Stimulated activated memory B cell treated with anti-CD40 and anti-IgM and Interleukin-4, amounts not matched to agents 10 μg/mL and 1 μg/mL and 100 μg/mL, for 72 hours (primary cell): ENCODE measurements around the gene TACR2.

Experiments used
- ATAC-seq: fragments of 150-1000 bp; cut with Tn5 transposase; 2 replicates; pipeline ENCODE4 v1.10.0; 2021
- H3K27ac Mint-ChIP-seq: one replicate; pipeline ENCODE4 v1.8.0; 2022; ENCODE audit warnings: mild to moderate bottlenecking, mixed read lengths
- H3K27me3 Mint-ChIP-seq: one replicate; pipeline ENCODE4 v1.8.0; 2022; ENCODE audit warnings: mixed read lengths
- H3K36me3 Mint-ChIP-seq: one replicate; pipeline ENCODE4 v1.8.0; 2022; ENCODE audit warnings: mixed read lengths
- H3K4me1 Mint-ChIP-seq: one replicate; pipeline ENCODE4 v1.8.0; 2022; ENCODE audit warnings: mixed read lengths
- H3K4me3 Mint-ChIP-seq: one replicate; pipeline ENCODE4 v1.8.0; 2022; ENCODE audit warnings: mild to moderate bottlenecking, moderate library complexity, mixed read lengths
- H3K9me3 Mint-ChIP-seq: one replicate; pipeline ENCODE4 v1.8.0; 2022; ENCODE audit warnings: mixed read lengths

Gene TACR2

GRCh38 chr10:69383558-69383957 lies 33.2 kb downstream of the TACR2 start:
- no peak overlapping the region for H3K4me3 Mint-ChIP-seq
- peaks cover 5% of the 10 kb centered on the region for H3K4me1 Mint-ChIP-seq
- peaks cover 77% of the 10 kb centered on the region for H3K36me3 Mint-ChIP-seq
- no peak overlapping the region for H3K27ac Mint-ChIP-seq
- no peaks in the 10 kb centered on the region for H3K27me3 Mint-ChIP-seq
- no peak for ATAC-seq
- H3K9me3 Mint-ChIP-seq, result no peaks in the 10 kb centered on the region

DNA sequence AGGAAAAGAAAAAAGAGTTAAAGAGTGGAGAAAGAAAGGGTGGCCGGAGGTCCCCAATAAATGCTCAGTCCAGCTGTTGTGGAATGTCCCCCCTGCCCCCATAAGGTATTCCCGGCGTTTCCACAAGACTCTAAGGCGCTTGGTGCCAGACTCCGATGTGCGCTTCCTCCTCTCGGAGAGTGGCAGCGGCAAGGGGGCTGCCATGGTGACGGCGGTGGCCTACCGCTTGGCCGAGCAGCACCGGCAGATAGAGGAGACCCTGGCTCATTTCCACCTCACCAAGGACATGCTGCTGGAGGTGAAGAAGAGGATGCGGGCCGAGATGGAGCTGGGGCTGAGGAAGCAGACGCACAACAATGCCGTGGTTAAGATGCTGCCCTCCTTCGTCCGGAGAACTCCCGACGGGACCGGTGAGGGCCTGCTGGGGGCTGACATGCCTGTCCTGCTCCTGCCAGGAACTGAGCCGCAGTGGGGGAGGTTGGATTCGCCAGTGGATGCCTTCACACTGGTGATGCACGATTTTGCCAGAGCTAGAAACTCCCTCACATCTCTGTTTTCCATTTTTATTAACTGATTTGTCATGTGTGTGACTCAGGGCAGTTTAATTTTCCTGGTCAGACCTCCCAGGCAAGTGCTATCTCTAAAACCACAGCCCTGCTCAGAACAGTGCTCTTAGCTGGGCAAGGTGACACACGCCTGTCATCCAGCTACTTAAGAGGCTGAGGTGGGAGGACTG lies 34.2 kb downstream of the TACR2 start:
- H3K9me3 Mint-ChIP-seq, result no peaks in the 10 kb centered on the region
- no peak overlapping the region for H3K27ac Mint-ChIP-seq
- no peak for ATAC-seq
- peaks cover 76% of the 10 kb centered on the region for H3K36me3 Mint-ChIP-seq
- H3K4me3 Mint-ChIP-seq, result no peak overlapping the region
- peaks cover 15% of the 10 kb centered on the region for H3K4me1 Mint-ChIP-seq
- H3K27me3 Mint-ChIP-seq, result no peaks in the 10 kb centered on the region

GRCh38 chr10:69379800-69380199 lies 36.9 kb downstream of the TACR2 start:
- no peaks in the 10 kb centered on the region for H3K9me3 Mint-ChIP-seq
- H3K4me1 Mint-ChIP-seq, result peaks cover 30% of the 10 kb centered on the region
- no peaks in the 10 kb centered on the region for H3K27me3 Mint-ChIP-seq
- peaks cover 74% of the 10 kb centered on the region for H3K36me3 Mint-ChIP-seq
- no peak overlapping the region for H3K27ac Mint-ChIP-seq
- no peak overlapping the region for H3K4me3 Mint-ChIP-seq
- no peak for ATAC-seq

DNA sequence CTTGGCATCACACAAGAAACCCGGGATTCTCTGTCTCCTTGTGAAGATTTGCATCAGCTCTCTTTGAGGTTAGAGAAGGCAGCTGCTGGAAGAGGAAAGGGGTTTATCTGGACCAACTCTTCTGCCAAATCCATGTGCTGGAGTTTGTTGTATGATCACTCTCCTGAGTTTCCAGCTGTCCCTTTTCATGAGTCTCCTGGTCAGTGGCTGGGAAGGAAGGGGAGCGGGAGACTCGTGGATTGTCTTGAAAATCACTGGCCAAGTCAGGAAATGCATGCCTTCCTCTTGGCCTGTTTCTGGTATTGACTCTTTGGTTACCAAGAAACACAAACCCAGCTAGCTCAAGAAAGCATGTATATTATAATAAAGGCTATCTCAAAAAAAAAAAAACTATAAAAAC lies 38.8 kb downstream of the TACR2 start:
- no peak overlapping the region for H3K4me3 Mint-ChIP-seq
- no peaks in the 10 kb centered on the region for H3K27me3 Mint-ChIP-seq
- peaks cover 76% of the 10 kb centered on the region for H3K36me3 Mint-ChIP-seq
- peak overlapping the region; percentile 75 for H3K27ac Mint-ChIP-seq
- peaks cover 30% of the 10 kb centered on the region for H3K4me1 Mint-ChIP-seq
- no peak for ATAC-seq
- H3K9me3 Mint-ChIP-seq, result no peaks in the 10 kb centered on the region

- peak overlapping the region; percentile 75 for H3K27ac Mint-ChIP-seq
- no peaks in the 10 kb centered on the region for H3K27me3 Mint-ChIP-seq
- peaks cover 30% of the 10 kb centered on the region for H3K4me1 Mint-ChIP-seq
- no peak for ATAC-seq
- no peak overlapping the region for H3K4me3 Mint-ChIP-seq
- peaks cover 75% of the 10 kb centered on the region for H3K36me3 Mint-ChIP-seq
- H3K9me3 Mint-ChIP-seq, result no peaks in the 10 kb centered on the region
Observed at GRCh38 chr10:69377191-69377590, 39.5 kb downstream of the TACR2 start.

DNA sequence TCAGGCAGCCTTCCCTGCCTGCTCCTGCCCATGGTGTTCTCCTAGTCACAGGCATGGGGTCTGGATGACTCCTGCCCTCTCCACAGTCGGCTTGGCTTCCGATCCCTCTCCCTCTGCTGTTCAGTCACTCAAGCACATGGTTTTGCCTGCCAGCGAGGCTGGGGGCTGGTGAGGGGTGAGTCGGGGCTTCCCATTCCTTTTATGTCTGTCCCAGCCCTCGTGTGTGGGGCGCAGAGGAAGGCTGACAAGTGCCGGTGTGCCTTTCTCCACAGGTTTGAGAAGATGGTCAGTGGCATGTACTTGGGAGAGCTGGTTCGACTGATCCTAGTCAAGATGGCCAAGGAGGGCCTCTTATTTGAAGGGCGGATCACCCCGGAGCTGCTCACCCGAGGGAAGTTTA lies 40.1 kb downstream of the TACR2 start:
- Mint-ChIP-seq H3K27ac (peak overlapping the region; percentile 75), H3K4me1 (peaks cover 30% of the 10 kb centered on the region), H3K27me3 (no peaks in the 10 kb centered on the region), H3K4me3 (no peak overlapping the region), H3K9me3 (no peaks in the 10 kb centered on the region), H3K36me3 (peaks cover 75% of the 10 kb centered on the region)
- no peak for ATAC-seq

DNA sequence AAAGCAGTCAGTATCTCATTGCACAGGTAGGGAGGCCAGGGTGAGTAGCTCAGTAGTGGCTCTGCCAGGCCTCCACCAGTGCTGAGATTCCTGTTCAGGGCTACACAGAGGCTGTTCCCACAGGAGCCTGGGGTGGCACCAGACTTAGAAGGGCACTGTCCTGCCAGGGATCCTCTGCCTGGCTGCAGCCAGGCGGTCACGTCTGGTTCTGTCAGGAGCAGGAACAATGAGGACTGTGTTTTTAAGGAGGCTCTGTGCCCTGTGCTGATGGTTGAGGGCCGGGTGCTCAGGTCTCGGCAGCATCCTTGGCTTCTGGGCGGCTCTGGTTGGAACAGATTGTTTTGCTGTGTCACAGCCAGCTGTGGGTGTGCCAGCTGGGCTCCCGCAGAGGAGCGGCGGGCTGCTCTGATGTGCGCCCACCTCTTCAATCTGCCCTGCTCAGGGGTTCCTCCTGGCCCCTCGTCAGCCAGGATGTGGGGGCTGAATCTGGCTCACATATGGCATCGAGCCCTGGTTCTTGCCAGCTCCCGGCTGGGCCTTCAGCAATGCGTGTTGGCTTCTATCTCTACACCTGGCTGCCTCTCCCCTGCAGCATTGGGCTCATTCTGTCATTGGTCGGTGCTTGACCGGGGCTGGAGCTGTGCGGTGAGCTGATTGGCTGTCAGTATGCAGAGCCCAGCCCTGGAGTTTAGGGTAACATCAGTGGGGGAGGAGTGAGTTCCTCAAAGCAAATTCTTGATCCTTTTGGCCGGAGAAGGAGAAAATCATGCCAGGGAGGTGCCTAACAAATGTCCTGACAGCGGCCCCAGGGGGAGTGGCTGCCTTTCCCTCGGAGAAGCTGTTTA lies 41.2 kb downstream of the TACR2 start:
- Mint-ChIP-seq H3K4me1 (peaks cover 30% of the 10 kb centered on the region), H3K27me3 (no peaks in the 10 kb centered on the region), H3K9me3 (no peaks in the 10 kb centered on the region), H3K4me3 (no peak overlapping the region), H3K27ac (peak overlapping the region; percentile 2), H3K36me3 (peaks cover 81% of the 10 kb centered on the region)
- ATAC-seq, result no peak

DNA sequence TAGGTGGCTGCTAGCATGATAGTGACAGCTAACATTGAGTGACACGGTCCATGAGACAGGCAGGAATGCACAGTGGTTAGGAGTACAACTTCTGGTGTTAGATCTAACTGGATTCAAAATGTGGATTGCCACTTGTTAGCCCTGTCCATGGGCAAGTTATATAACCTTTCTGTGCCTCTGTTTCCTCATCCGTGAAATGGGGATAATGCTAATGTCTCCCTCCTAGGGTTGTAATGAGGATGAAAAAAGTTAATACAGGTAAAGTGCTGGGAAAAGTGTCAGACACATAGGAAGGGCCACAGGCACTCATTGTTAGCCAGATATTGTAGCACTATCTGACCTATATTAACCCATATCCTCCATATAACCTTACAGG lies 41.8 kb downstream of the TACR2 start:
- Mint-ChIP-seq H3K4me3 (no peak overlapping the region), H3K27me3 (no peaks in the 10 kb centered on the region), H3K36me3 (peaks cover 83% of the 10 kb centered on the region), H3K4me1 (peaks cover 30% of the 10 kb centered on the region), H3K27ac (peak overlapping the region; percentile 2), H3K9me3 (no peaks in the 10 kb centered on the region)
- no peak for ATAC-seq

DNA sequence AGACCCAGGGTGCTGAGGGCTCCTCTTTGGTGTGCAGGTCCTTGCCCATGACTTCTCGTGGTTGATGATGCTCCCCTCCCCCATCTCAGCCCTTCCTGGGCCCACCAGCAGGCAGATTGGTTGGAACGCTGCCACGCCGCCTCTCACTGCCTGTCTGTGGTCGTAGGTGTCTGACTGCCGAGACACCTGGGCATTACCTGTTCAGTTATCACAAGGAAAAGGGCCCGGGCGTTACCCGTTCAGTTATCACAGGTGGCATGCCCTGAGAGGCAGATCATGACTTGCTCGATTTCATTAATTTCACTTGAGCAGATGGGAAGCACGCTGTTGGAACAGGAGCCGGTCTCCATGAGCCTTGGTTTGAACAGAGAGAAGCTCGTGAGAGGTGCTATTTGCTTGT lies 42.5 kb downstream of the TACR2 start:
- H3K27ac Mint-ChIP-seq, result peak overlapping the region; percentile 2
- no peak for ATAC-seq
- H3K27me3 Mint-ChIP-seq, result no peaks in the 10 kb centered on the region
- H3K4me1 Mint-ChIP-seq, result peaks cover 30% of the 10 kb centered on the region
- H3K4me3 Mint-ChIP-seq, result no peak overlapping the region
- H3K9me3 Mint-ChIP-seq, result no peaks in the 10 kb centered on the region
- peaks cover 84% of the 10 kb centered on the region for H3K36me3 Mint-ChIP-seq

DNA sequence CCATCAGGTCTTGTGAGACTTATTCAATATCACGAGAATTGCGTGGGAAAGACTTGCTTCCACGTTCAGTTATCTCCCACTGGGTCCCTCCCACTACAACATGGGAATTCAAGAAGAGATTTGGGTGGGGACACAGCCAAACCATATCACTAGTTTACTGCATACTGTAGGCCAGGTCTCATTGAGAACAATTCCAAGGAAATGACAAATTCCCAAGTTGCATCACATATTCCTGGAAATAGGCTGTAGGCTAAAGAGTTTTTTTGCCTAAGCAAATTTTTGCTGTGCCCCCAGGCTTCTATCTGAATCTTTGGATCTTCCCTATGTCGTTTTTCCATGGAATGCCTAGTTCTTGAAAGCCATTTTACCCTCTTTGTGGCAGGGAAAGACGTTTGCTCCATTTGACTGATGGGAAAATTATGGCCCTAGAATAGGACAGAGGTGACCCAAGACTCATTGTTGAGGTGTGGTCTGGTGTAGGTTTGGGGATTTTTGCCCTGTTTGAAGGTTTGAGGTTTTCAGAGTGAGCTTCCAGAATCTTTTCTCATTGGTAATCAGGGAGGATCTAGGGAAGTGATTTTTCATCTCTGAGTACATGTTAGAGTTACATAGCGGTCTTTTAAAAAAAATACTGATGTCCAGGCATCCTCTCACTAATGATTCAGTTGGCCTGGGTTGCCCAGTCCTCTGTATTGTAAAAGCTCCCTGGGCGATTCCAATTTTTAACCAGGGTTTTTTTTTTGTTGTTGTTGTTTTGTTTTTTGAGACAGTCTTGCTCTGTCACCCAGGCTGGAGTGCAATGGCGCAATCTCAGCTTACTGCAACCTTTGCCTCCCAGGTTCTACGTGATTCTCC lies 44.4 kb downstream of the TACR2 start:
- H3K9me3 Mint-ChIP-seq, result no peaks in the 10 kb centered on the region
- H3K27ac Mint-ChIP-seq, result no peak overlapping the region
- no peak overlapping the region for H3K4me3 Mint-ChIP-seq
- peaks cover 13% of the 10 kb centered on the region for H3K4me1 Mint-ChIP-seq
- ATAC-seq, result no peak
- peaks cover 78% of the 10 kb centered on the region for H3K36me3 Mint-ChIP-seq
- no peaks in the 10 kb centered on the region for H3K27me3 Mint-ChIP-seq

GRCh38 chr10:69367469-69367868 lies 49.2 kb downstream of the TACR2 start:
- H3K27ac Mint-ChIP-seq, result no peak overlapping the region
- ATAC-seq, result no peak
- no peaks in the 10 kb centered on the region for H3K27me3 Mint-ChIP-seq
- no peaks in the 10 kb centered on the region for H3K4me1 Mint-ChIP-seq
- no peak overlapping the region for H3K4me3 Mint-ChIP-seq
- peaks cover 50% of the 10 kb centered on the region for H3K36me3 Mint-ChIP-seq
- H3K9me3 Mint-ChIP-seq, result no peaks in the 10 kb centered on the region

DNA sequence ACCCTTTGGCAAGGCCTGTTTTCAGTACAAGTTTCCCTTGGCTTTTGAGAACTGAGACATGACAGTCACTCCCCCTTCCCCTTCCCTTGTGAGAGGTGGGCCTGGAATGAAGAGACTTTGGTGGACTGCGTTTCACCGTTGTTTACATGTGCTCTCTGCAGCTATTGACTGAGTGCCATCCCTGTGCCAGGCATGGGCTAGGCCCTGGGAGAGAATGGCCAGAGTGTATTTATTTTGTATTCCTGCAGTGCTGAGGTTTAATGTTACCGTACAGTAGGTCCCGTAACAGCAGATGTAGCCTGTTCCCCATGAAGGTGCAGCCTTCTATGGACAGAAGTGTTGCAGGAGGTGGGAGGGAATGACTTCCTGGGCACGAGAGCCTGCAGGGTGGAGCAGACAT lies 50.0 kb downstream of the TACR2 start:
- peaks cover 45% of the 10 kb centered on the region for H3K36me3 Mint-ChIP-seq
- no peak for ATAC-seq
- H3K4me3 Mint-ChIP-seq, result no peak overlapping the region
- H3K9me3 Mint-ChIP-seq, result no peaks in the 10 kb centered on the region
- H3K27me3 Mint-ChIP-seq, result no peaks in the 10 kb centered on the region
- peaks cover 1% of the 10 kb centered on the region for H3K4me1 Mint-ChIP-seq
- H3K27ac Mint-ChIP-seq, result no peak overlapping the region

DNA sequence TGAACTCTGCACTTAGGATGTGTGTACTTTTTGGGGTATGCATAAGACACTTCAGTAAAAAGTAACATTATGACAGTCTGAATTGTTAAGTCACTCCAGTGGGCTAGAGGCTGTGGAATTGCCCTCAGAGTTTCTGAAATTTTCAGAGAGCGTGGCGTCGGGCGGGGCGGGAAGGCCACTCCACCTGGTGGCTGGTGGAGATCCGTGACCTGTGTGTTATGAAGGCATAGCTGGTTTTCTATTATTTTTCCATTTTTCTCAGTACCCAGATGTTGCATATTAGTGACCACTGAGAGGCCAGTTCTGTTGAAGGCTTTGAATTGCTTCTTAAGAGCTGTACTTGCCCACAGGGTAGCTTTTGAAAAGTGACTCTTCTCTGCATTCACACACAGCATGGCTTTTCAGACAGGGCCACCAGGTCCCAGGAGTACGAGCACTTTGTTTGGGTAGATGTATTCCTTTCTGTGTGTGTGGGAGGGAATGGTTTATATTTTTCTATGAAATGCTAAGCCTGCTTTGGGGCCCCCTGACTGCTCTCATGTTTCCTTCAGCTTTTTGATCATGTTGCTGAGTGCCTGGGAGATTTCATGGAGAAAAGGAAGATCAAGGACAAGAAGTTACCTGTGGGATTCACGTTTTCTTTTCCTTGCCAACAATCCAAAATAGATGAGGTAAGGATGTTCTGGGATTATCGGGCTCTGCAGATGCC lies 52.3 kb downstream of the TACR2 start:
- Mint-ChIP-seq H3K27ac (no peak overlapping the region), H3K9me3 (no peaks in the 10 kb centered on the region), H3K36me3 (peaks cover 40% of the 10 kb centered on the region), H3K4me1 (peaks cover 15% of the 10 kb centered on the region), H3K27me3 (no peaks in the 10 kb centered on the region), H3K4me3 (no peak overlapping the region)
- ATAC-seq, result no peak

DNA sequence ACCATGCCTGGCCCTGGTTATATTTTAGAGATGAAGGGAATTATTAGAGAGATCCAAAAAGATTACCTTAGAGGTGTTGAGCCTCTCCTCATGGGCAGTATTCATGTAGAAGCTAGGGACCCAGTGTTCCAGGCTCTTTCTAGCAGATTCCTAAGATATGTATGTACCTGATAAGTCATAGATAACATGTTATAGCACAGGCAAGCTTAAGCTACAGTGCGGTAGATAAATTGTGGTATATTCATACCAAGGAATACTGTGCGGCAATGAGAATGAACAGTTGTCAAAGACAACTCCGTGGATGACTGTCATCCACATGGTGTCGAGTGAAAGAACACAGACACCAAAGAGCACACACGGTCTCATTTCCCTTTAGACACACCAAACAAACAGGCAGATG lies 53.1 kb downstream of the TACR2 start:
- peaks cover 35% of the 10 kb centered on the region for H3K36me3 Mint-ChIP-seq
- no peak overlapping the region for H3K4me3 Mint-ChIP-seq
- ATAC-seq, result no peak
- no peaks in the 10 kb centered on the region for H3K9me3 Mint-ChIP-seq
- H3K27ac Mint-ChIP-seq, result no peak overlapping the region
- no peaks in the 10 kb centered on the region for H3K27me3 Mint-ChIP-seq
- H3K4me1 Mint-ChIP-seq, result peaks cover 22% of the 10 kb centered on the region

DNA sequence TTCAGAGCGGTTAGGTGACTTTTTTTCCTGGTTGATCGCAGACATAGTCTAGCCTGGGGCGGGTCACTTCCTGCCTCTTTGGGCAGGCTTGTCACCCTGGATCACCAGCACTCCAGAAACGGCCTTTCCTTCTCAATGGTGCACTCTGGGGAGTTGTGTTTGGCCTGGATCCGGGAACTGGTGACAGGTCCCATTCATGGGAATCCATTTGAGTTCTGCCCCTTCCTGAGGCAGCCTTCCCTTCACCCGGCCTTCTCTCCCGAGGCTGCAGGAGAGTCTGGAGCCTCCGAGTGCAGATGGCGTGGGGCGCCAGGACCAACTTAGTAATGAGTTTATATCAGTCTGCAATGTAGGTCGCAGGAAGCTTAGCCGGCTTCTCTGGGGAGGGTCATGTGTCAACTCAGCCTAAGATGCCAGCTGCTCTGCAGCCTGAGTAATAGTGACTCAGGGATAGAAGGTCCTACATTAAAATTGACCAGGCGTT lies 54.2 kb downstream of the TACR2 start:
- H3K27me3 Mint-ChIP-seq, result no peaks in the 10 kb centered on the region
- no peak overlapping the region for H3K4me3 Mint-ChIP-seq
- H3K27ac Mint-ChIP-seq, result no peak overlapping the region
- H3K36me3 Mint-ChIP-seq, result peaks cover 28% of the 10 kb centered on the region
- H3K4me1 Mint-ChIP-seq, result peaks cover 31% of the 10 kb centered on the region
- no peaks in the 10 kb centered on the region for H3K9me3 Mint-ChIP-seq
- ATAC-seq, result no peak
